NCI-H2107 (cell line): ENCODE data around the gene ARHGAP24.
"Not testable (repeated sequence)": the region's sequence is repeated elsewhere in the genome, so short reads cannot be mapped to it uniquely, and the experiment has no call there.

ENCODE experiments used
- DNase-seq: peaks from one replicate; lab custom pipeline; 2025; lab: John Stamatoyannopoulos, UW

ARHGAP24 gene

GRCh38 chr4:85518526-85518925, 43.6 kb downstream of the ARHGAP24 start:
- not testable (repeated sequence) for DNase-seq

DNA sequence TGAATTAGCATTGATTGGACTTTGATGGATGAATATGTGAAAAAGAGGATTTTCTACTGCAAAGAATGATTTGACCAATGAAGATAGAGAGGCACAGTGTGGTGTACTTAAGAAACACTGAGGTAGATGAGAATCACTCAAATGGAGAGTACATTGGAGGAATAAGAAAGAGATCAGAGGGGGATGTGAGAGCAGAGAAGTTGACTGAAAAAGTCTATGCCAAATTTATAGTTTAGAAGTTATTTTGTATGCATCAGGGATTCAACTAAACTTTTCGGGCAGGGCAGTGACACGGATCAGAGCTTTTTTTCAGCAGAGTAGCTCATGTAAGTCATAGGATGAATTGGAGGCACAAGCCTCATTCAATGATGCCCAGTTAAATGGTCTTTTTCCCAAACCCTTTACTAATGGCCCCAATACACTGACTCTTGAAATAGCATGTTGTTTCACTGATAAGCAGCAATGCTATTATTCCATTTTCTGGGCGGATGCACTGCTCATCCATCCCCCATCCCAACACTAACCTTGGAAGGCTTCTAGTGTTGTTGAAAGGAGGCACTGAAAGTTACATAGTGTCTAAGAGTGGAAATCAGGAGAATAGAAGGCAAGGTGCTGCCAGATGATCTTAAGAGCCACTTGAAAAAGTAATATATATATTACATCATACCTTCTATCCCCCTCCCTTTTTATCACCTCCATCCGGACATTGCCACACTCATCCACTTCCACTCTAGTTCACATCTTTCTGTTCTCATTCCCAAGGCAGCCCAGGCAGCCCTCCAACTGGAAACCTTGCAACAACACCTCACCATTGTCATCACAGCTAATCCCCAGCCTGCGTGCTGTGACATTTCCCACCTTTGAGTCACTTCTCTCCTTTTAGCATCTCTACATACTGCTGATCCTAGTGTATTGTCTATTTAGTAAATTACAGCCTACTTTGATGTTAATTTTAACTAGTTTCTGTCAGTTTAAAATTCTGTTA, 46.1 kb downstream of the ARHGAP24 start:
- no peak for DNase-seq

DNA sequence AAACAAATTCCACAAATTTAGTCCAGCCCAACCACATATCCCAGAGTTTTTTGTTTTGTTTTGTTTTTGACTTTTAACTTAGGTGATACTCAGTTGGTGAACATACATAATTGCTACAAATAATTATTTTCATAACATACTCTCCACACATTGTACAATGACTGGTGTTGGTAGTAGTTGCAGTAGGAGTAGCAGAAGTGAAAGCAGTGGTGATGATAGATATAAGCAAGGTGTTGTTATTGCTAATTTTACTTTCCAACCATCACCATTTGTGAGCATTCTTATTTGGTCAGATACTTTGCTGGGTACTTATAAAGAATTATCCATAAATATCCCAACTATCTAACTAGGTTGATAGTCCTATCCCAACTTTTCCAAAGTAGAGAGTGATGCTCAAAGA, 47.3 kb downstream of the ARHGAP24 start:
- no peak for DNase-seq

DNA sequence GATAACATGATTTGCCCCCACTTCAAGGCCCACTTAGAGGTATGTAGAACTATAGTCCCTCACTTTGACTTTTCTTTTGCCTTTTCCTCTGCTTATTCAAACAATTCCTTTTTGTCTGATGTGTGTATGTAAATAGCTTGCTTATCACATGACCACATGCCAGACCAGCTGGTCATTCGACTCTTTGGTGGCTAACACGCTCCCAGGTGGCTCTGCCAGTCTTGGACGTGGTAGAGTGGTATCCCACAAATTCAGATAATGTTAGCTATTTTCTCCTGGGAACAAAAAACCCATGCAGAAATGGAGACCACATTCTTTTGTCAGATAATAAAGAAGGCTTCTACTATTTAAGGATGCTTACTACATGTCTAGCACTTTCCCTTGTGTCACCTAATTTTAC, 47.9 kb downstream of the ARHGAP24 start:
- no peak for DNase-seq

GRCh38 chr4:85527815-85528214, 52.9 kb downstream of the ARHGAP24 start:
- DNase-seq: no peak

DNA sequence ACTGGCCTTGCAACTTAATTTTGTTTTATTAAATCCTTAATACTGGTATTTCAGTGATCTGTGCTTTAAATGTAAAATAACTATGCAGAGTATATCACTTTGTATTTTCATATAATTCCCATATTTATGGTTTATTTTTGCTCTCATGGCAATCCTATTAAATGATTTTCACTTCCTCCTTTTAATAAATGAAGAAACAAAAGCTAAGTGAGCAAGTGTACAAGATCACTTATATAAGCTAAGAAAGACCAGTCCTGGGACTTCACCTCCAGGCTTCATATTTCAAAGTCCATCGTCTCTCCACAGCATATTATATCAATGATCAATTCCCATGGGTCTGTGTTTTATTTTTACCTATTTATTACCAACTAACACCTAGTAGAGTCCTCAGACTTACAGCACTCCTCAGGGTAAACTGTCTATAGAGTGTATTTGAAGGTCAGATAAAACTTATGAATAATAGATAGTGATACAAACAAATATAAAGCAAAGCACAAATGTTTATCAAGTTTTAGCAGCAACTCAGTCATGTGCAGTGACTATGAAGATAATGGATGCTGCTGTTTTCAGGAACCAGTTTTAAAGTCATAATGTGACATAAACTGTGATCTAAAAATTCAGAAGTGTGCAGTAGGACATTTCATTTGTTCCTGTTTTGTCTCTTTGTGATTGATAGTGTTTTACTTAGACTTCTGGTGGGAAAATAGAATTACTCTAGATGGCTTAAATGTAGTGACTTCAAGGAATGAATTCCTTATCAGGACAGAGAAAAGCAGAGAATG, 56.8 kb downstream of the ARHGAP24 start:
- DNase-seq: no peak

DNA sequence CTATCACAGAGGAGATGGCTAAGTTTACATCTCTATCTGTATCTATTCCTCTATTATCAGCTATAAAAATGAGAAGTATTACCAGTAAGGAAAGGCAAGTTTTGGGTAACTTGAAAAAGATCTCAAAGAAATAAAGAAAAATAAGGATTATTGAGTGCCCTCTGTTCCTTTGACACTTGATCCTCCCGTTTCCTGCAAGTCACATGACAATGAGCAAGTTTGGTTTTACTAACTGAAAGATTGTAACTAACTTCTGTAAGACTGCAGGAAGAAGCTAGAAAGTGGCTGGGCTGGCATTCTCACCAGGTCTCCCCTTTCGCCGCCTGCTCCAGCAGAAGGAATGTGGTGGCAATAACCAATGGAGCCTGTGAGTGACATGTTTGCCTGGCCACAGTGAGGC, 59.2 kb downstream of the ARHGAP24 start:
- DNase-seq: no peak

GRCh38 chr4:85543832-85544231, 68.9 kb downstream of the ARHGAP24 start:
- DNase-seq: no peak

DNA sequence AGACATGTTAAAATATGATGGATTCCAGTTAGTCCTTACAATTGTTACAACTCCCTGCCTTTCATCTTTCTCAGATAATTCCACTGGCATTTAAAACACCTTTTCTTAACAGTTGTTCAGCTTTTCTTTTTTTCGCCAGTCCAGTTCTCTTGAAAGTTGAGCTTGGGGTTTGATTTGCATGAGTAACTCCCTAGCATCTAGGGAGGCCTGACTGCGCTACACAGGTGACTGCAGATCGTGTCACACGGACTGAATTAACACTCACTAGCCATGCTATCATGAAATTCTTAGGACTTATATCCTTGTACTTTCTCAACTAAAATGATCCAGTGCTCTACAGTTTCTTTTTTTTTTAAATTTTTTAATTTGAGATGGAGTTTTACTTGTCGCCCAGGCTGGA, 69.8 kb downstream of the ARHGAP24 start:
- no peak for DNase-seq

DNA sequence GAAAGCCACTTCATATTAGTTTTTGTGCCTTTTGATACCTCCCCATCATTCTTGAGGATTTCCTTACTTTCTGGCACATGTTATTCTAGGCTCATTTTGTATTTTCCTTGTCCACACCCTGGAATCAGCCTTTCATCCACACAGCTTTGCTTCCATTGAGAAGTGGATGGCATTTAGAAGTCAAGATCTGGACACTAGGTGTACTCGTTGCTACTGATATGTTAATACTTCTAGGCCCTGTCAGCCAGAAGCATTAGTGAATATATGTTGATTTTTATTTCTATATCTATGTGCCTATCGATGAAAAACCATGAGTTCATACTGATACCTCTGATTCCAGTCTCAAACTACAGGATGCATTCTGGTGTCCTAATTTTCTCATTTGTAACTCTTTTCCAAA, 73.2 kb downstream of the ARHGAP24 start:
- DNase-seq: no peak

- DNase-seq: no peak
Measured at GRCh38 chr4:85548841-85549240, 73.9 kb downstream of the ARHGAP24 start.

DNA sequence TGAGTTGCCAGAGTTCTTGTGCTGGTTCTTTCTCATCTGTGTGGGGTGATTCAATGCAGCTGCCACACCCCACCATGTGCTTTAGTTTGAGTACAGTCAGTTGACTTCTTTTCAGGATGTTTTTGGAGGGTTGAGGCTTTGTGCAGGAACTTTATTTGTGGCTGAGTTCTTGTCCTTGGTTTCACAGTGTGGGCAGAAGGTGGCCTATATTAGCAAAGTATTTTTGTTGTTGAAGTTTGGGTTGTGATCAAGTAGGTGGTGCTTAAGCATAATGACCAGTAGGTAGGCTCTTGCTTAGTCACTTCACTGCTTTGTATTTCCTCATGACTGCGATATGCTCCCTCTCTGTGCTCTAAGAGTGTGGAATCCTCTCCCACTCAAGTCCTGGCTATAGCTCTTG, 80.3 kb downstream of the ARHGAP24 start:
- DNase-seq: no peak

- no peak for DNase-seq
Measured at GRCh38 chr4:85556283-85556682, 81.3 kb downstream of the ARHGAP24 start.

GRCh38 chr4:85557016-85557901, 82.3 kb downstream of the ARHGAP24 start:
- no peak for DNase-seq

- no peak for DNase-seq
Measured at GRCh38 chr4:85565761-85566480, 91.0 kb downstream of the ARHGAP24 start.

DNA sequence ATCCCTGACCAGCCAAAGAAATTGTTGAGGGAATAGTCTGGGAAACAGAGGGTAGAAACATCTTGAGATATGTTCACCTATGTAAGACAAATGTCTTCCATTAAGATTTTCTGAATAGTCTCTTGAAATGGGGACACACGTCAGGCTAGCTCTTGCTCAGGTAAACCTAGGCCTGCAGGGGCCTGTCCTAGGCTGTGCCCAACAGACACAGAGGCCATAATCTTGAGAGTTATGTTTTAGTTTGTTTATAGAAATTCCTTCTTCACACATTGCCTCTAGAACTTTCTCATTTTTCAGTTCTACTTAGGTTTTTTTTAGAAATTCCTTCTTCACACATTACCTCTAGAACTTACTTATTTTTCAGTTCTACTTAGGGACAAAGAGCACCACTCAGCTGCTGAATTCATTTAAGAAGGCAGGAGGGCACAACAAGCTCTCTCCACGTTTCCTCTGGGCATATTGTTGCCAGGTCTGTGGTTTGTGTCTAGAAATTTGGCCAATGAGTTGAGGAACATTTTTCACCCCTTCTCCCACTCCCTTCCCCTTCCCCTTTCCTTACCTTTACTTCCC, 94.9 kb downstream of the ARHGAP24 start:
- no peak for DNase-seq

GRCh38 chr4:85570388-85570787, 95.4 kb downstream of the ARHGAP24 start:
- no peak for DNase-seq

DNA sequence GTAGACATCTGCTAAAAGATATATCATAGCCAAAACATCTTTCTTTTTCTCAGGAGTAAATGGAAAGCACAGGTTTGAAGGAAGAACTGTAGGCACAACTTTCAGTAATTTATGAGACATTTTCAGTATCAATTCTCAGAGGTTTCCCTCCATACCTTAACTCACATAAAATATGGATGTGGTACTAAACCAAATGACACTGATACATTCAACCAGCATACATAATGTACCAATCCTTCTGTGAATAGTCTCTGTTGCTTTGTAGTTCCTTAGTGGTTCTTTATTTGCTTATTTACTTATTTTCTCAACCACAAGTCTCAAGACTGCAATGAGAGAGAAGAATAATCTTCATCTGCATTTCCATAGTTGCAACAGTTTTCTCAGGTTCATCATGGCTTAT, 96.1 kb downstream of the ARHGAP24 start:
- DNase-seq: no peak

- DNase-seq: no peak
Measured at GRCh38 chr4:85573270-85573669, 98.3 kb downstream of the ARHGAP24 start.

DNA sequence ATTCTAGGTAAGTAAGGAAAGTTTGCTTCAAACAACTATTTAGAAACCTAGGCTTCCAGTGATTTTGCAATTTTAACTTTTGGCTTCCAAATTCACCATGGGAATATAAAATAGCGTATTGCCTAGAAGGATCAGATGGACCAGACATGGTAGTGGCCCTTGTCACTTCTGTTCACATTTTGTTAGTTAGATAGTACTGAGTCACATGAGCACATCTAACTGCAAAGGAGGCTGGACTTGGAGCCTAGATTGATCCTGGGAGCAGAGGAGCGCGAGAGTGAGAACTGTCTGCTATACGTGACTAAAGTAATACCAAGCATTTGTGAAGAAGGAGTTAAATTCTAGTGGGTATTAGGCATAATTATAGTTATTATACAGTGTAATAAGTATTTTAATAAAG, 102.4 kb downstream of the ARHGAP24 start:
- no peak for DNase-seq

- DNase-seq: no peak
Measured at GRCh38 chr4:85579942-85580341, 105.0 kb downstream of the ARHGAP24 start.
